HCT116 (cell line): ENCODE data around the gene ARMC3. TPM values are rescaled to one million over a fixed set of nuclear protein-coding genes. Genes with fewer than 3 reads are reported as not detected.

ENCODE experiments used
- ATAC-seq: fragments of 200-7000 bp; cut with Tn5 transposase; 2 replicates; pipeline ENCODE4 v1.9.1; 2020; ENCODE audit warnings: mild to moderate bottlenecking, moderate library complexity
- BruUV-seq: library from RNA; stranded (reverse); fragments of 400-500 nt; replicated peaks from 2 replicates; lab custom pipeline; 2021; lab: Mats Ljungman, UMichigan
- CTCF ChIA-PET: fragments of 300-600 bp; sonication (Branson Sonifier 250); formaldehyde crosslinking; loops from one replicate; lab custom pipeline; 2021; ENCODE audit warnings: antibody characterized with exemption; lab: Charles Lee
- POLR2A ChIA-PET: fragments of 300-600, 350-600 bp; sonication (Branson Sonifier 250); formaldehyde crosslinking; loops from one replicate; lab custom pipeline; 2021; ENCODE audit warnings: antibody characterized with exemption; lab: Charles Lee
- RAD21 ChIA-PET, 2 experiments: fragments of 300-600 bp; sonication (Branson Sonifier 250); formaldehyde crosslinking; loops; one replicate each; lab custom pipeline; 2023; ENCODE audit warnings: low total read pairs in 2 of 2; ENCODE audit not compliant: uncharacterized antibody in 2 of 2, unreplicated experiment in 2 of 2, low non-redundant PET in 1 of 2; lab: Charles Lee
- DNase-seq: peaks from one replicate; pipeline ENCODE4 v3.0.0-alpha.2; 2010; ENCODE audit warnings: low read depth, low spot score
- H2AFZ ChIP-seq: fragments of 200-600 bp; shearing (Covaris generic), sonication (generic); 2 replicates; pipeline ENCODE4 v1.6.1; 2017; ENCODE audit warnings: low read depth, mixed run types, mixed read lengths, antibody characterized with exemption, low read length; ENCODE audit not compliant: poor library complexity, severe bottlenecking
- H3K27ac ChIP-seq: 2 replicates; pipeline ENCODE4 v1.5.1; 2012; ENCODE audit warnings: low read depth, low read length
- H3K27me3 ChIP-seq: fragments of 200-600 bp; sonication (generic); 2 replicates; pipeline ENCODE4 v1.6.1; 2016; ENCODE audit warnings: mixed run types, low read length, mixed read lengths; ENCODE audit not compliant: insufficient read depth
- H3K36me3 ChIP-seq, 2 experiments: fragments of 200-500 bp in 1 of 2; fragments of 200-600 bp in 1 of 2; sonication (Bioruptor generic) in 1 of 2; sonication (generic) in 1 of 2; 2 replicates each; pipeline versions ENCODE4 v1.5.1 to v1.6.1; 2014 to 2016; ENCODE audit warnings: low read length in 2 of 2, inconsistent platforms in 1 of 2, mixed read lengths in 1 of 2, mixed run types in 1 of 2; ENCODE audit not compliant: insufficient read depth in 2 of 2, control insufficient read depth in 1 of 2
- H3K4me1 ChIP-seq, 2 experiments: fragments of 200-600 bp in 1 of 2; sonication (generic) in 1 of 2; 2 replicates each; pipeline versions ENCODE4 v1.5.1 to v1.6.1; 2012 to 2017; ENCODE audit warnings: low read length in 2 of 2, inconsistent platforms in 1 of 2, mild to moderate bottlenecking in 1 of 2, mixed read lengths in 1 of 2, mixed run types in 1 of 2, moderate library complexity in 1 of 2; ENCODE audit not compliant: insufficient read depth in 2 of 2, control insufficient read depth in 1 of 2
- H3K4me2 ChIP-seq: fragments of 200-600 bp; sonication (generic); 2 replicates; pipeline ENCODE4 v1.6.1; 2017; ENCODE audit warnings: mixed run types, low read length, mixed read lengths
- H3K4me3 ChIP-seq, 2 experiments: fragments of 200-600 bp in 1 of 2; sonication (generic) in 1 of 2; replicated peaks in 1 of 2; 2 replicates each; pipeline ENCODE4 v1.5.1; 2011 to 2016; ENCODE audit warnings: low read length in 2 of 2, control low read depth in 1 of 2, low read depth in 1 of 2, mild to moderate bottlenecking in 1 of 2, mixed read lengths in 1 of 2, mixed run types in 1 of 2
- H3K79me2 ChIP-seq: fragments of 200-600 bp; sonication (generic); 2 replicates; pipeline ENCODE4 v1.6.1; 2017; ENCODE audit warnings: mild to moderate bottlenecking, mixed run types, low read length, moderate library complexity, mixed read lengths; ENCODE audit not compliant: insufficient read depth
- H3K9ac ChIP-seq: fragments of 200-600 bp; sonication (generic); 2 replicates; pipeline ENCODE4 v1.6.1; 2016; ENCODE audit warnings: low read length, mixed read lengths
- H3K9me2 ChIP-seq: fragments of 200-600 bp; sonication (generic), shearing (Covaris generic); 2 replicates; pipeline ENCODE4 v1.6.1; 2017; ENCODE audit warnings: mixed run types, mild to moderate bottlenecking, moderate library complexity; ENCODE audit not compliant: insufficient read depth
- H3K9me3 ChIP-seq, 2 experiments: fragments of 200-500 bp in 1 of 2; fragments of 200-600 bp in 1 of 2; sonication (Bioruptor generic) in 1 of 2; sonication (generic) in 1 of 2; 2 replicates each; pipeline ENCODE4 v1.6.1; 2014 to 2017; ENCODE audit warnings: low read length in 2 of 2, mixed read lengths in 2 of 2, inconsistent platforms in 1 of 2, low read depth in 1 of 2, mild to moderate bottlenecking in 1 of 2, mixed run types in 1 of 2, moderate library complexity in 1 of 2; ENCODE audit not compliant: control insufficient read depth in 1 of 2, insufficient read depth in 1 of 2
- H4K20me1 ChIP-seq: fragments of 200-600 bp; sonication (generic), shearing (Covaris generic); 2 replicates; pipeline ENCODE4 v1.6.1; 2017; ENCODE audit warnings: mixed run types, mild to moderate bottlenecking, moderate library complexity; ENCODE audit not compliant: insufficient read depth
- EGR1 ChIP-seq: IDR thresholded peaks from 2 replicates; pipeline ENCODE4 v1.6.1; 2012; ENCODE audit warnings: low read depth
- ELF1 ChIP-seq: IDR thresholded peaks from 2 replicates; pipeline ENCODE4 v1.6.1; 2012; ENCODE audit warnings: low read depth, borderline replicate concordance
- FOSL1 ChIP-seq: IDR thresholded peaks from 2 replicates; pipeline ENCODE4 v1.6.1; 2012; ENCODE audit warnings: low read depth
- POLR2A ChIP-seq: IDR thresholded peaks from 2 replicates; pipeline ENCODE4 v1.7.0; 2011; ENCODE audit warnings: borderline replicate concordance; ENCODE audit not compliant: insufficient read depth, insufficient read length; ENCODE audit errors: extremely low read depth
- RAD21 ChIP-seq: IDR thresholded peaks from 2 replicates; pipeline ENCODE4 v1.6.1; 2012; ENCODE audit warnings: low read depth, mild to moderate bottlenecking
- REST ChIP-seq: IDR thresholded peaks from 2 replicates; pipeline ENCODE4 v1.6.1; 2012; ENCODE audit warnings: low read depth
- SRF ChIP-seq: IDR thresholded peaks from 2 replicates; pipeline ENCODE4 v1.6.1; 2012; ENCODE audit warnings: low read depth
- TCF7L2 ChIP-seq: IDR thresholded peaks from 2 replicates; pipeline ENCODE4 v1.7.0; 2011; ENCODE audit warnings: borderline replicate concordance, inconsistent platforms; ENCODE audit not compliant: insufficient read depth, insufficient read length; ENCODE audit errors: extremely low read depth
- YY1 ChIP-seq: IDR thresholded peaks from 2 replicates; pipeline ENCODE4 v1.6.1; 2011; ENCODE audit warnings: low read length, low read depth, moderate library complexity, mild to moderate bottlenecking; ENCODE audit not compliant: insufficient replicate concordance; ENCODE audit errors: extremely low read depth
- ZBTB33 ChIP-seq: IDR thresholded peaks from 2 replicates; pipeline ENCODE4 v1.6.1; 2011; ENCODE audit warnings: mild to moderate bottlenecking, low read length, moderate library complexity; ENCODE audit not compliant: insufficient replicate concordance; ENCODE audit errors: extremely low read depth
- ZFX ChIP-seq: fragments of 450-650 bp; IDR thresholded peaks from 2 replicates; pipeline ENCODE4 v1.6.1; 2017
- ZNF274 ChIP-seq: fragments of 200-500 bp; sonication (Bioruptor generic); IDR thresholded peaks from 2 replicates; pipeline ENCODE4 v1.6.1; 2014; ENCODE audit warnings: mild to moderate bottlenecking, low read depth, low read length, inconsistent platforms
- intact Hi-C: fragments of 100-400 bp; cut with micrococcal nuclease; formaldehyde crosslinking; loops from 2 replicates; pipeline ENCODE4 v1.10.0; 2022
- total RNA-seq: library from RNA; stranded (reverse); gene quantifications from one replicate; pipeline ENCODE4 v1.2.1, GENCODE V29; 2021; ENCODE audit not compliant: unreplicated experiment

ARMC3 gene
- total RNA-seq, 1 experiment from 2014 or later = 2.6 TPM

- no peak for TF ChIP-seq ZBTB33
- TF ChIP-seq REST = no peak
- TF ChIP-seq POLR2A = no peak
- no peak for TF ChIP-seq TCF7L2
- TF ChIP-seq ELF1 = no peak
Measured at GRCh38 chr10:23073527-23073926, 145.7 kb downstream of the ARMC3 start (continued).

- H3K9me2 ChIP-seq = no peaks in the 10 kb centered on the region
- no peaks in the 10 kb centered on the region for H3K9me3 ChIP-seq
- no peak overlapping the region for H3K9ac ChIP-seq
- no peak overlapping the region for H3K4me2 ChIP-seq
- no peak for ATAC-seq
- ChIA-PET RAD21 (no interaction called here), CTCF (no interaction called here), POLR2A (no interaction called here)
- H2AFZ ChIP-seq = no peak overlapping the region
- DNase-seq = no peak
- H4K20me1 ChIP-seq = no peaks in the 10 kb centered on the region
- no peaks in the 10 kb centered on the region for H3K36me3 ChIP-seq
- H3K79me2 ChIP-seq = no peaks in the 10 kb centered on the region
- BruUV-seq = no TSS peak
- intact Hi-C loops = no loop called here
- H3K4me1 ChIP-seq = no peaks in the 10 kb centered on the region
- no peak overlapping the region for H3K27ac ChIP-seq
- H3K4me3 ChIP-seq = no peak overlapping the region
- TF ChIP-seq SRF (no peak), ZFX (no peak), EGR1 (no peak), TCF7L2 (no peak), FOSL1 (no peak), ZNF274 (no peak), YY1 (no peak), POLR2A (no peak), RAD21 (no peak)
- no peaks in the 10 kb centered on the region for H3K27me3 ChIP-seq
Measured at GRCh38 chr10:23075672-23076071, 147.8 kb downstream of the ARMC3 start.
